ENCODE measurements around the gene LIX1L.
A peak's percentile ranks its signal among the peaks of the same experiment; 100 is the strongest.

The LIX1L gene

DNA sequence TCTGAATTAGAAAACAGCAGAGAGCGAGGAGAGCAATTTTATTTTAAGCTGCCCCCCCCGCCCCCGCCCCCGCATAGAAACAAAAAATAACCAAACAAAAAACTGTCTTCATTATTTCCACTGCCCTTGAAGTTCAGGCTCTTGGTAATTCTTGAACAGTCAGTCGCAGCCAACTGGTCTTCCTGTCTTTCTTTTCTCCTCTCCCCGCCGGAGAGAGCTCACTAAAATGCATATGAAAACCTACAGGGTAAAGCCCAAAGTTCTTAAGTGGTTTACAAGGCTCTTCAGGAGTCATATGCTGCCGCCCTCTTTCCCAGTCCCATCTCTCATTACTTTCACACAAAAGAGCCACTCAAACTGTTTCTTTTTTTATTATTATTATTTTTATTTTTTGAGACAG is 71.0 kb downstream of the LIX1L start:
- TF ChIP-seq CTCF (IDR thresholded peaks at IDR 0.05; ENCODE audit: extremely low read depth, missing control alignments) = no peak
- DNase-seq (ENCODE audit: low spot score) = no peak

DNA sequence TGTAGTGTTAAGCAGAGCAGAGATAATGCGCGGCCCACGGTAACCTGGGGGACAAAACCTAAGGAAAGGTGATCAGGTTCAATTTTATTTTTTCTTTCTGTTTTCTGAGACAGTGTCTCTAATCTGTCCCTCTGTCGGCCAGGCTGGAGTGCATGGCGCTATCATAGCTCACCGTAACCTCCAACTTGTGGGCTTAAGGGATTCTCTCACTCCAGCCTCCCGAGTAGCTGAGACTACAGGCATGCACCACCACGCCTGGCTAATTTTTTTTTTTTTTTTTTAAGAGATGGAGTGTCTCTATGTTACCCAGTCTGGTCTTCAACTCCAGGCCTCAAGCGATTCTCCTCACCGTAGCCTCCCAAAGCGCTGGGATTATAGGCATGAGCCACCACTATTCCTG is 71.4 kb downstream of the LIX1L start:
- TF ChIP-seq CTCF (IDR thresholded peaks at IDR 0.05; ENCODE audit: extremely low read depth, missing control alignments) = no peak
- DNase-seq (ENCODE audit: low spot score) = no peak

DNA sequence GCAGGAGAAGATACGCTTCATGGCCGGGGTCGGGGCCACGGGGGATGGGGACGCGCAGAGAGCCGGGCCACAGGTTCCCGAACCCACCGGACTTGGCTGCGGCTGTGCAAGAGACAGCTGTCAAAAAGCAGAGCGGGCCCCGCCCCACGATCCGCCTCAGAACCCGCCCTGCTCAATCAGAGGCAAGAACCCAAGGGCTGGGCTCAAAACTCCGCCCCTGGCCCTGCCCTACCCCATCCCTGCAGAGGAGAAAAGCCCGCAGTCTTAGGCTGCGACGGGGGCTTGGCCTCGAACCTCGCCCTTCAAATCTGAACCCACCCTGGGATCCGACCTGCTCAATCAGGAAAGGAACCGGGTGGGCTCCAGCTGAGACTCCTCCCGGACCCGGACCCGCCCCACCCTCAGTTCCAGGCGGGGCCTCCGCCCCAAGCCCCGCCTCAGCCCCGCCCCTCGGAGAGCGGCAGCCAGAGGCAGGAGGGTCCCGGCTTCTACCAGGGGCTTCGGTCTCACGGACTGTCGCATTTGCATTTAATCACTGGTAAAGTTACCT is 72.0 kb downstream of the LIX1L start, which contains the start of gene ANKRD35:
Gene ANKRD35, minus strand, starts transcription at position 129 of the 550 bp plus-strand sequence. Its CDS starts 108 bp downstream, at position 21.
- peak; percentile 93 for DNase-seq (ENCODE audit: low spot score)
- no peak for TF ChIP-seq CTCF (IDR thresholded peaks at IDR 0.05; ENCODE audit: extremely low read depth, missing control alignments)

DNA sequence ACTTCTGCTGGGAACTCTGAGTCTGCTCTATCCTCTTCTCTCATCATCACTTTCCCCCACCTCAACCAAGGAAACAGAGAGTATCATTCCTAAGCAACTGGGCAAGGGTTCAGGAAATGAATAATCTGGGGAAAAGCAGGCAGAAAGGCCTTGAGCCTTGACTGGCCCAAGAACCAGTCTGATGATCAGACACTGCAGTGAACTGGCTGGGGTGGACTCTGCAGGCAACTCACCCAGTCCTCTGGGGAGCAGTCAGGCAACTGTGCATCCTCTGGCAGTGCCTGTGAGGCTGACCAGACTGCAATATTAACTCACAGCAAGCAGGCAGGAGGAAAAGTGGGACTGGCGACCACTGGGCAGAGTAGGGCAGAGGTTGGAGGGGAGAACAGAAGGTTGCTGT is 73.1 kb downstream of the LIX1L start:
- DNase-seq (ENCODE audit: low spot score) = no peak
- TF ChIP-seq CTCF (IDR thresholded peaks at IDR 0.05; ENCODE audit: extremely low read depth, missing control alignments) = no peak

All from GM20000 (cell line).